Keratinocyte (primary cell): ENCODE results near the gene GPC5. TPM values are rescaled to one million over a fixed set of nuclear protein-coding genes. Genes with fewer than 3 reads are reported as not detected.

Source experiments
- DNase-seq: peaks from one replicate; pipeline ENCODE4 v3.0.0-alpha.2; 2011; ENCODE audit warnings: low read depth, missing footprints, low spot score
- FAIRE-seq: peaks from 2 replicates; lab custom pipeline; 2011; peaks lifted over from hg19 to GRCh38; lab: Jason Lieb, UNC
- H2AFZ ChIP-seq: 2 replicates; pipeline ENCODE4 v1.6.0; 2012; ENCODE audit warnings: low read length, control low read depth, inconsistent platforms; ENCODE audit not compliant: control insufficient read depth
- H3K27ac ChIP-seq: 2 replicates; pipeline ENCODE4 v1.5.1; 2011; ENCODE audit warnings: low read length; ENCODE audit not compliant: control insufficient read depth, insufficient read depth
- H3K27me3 ChIP-seq: 3 replicates; pipeline ENCODE4 v1.6.0; 2011; ENCODE audit warnings: low read length; ENCODE audit not compliant: control insufficient read depth, insufficient read depth; ENCODE audit errors: extremely low read depth
- H3K36me3 ChIP-seq, 2 experiments: 2 replicates in 1 of 2; 3 replicates in 1 of 2; pipeline ENCODE4 v1.5.1; 2011; ENCODE audit warnings: low read length in 2 of 2, mild to moderate bottlenecking in 1 of 2; ENCODE audit not compliant: control insufficient read depth in 2 of 2, insufficient read depth in 2 of 2; ENCODE audit errors: extremely low read depth in 1 of 2
- H3K4me1 ChIP-seq: 3 replicates; pipeline ENCODE4 v1.5.1; 2011; ENCODE audit warnings: low read length; ENCODE audit not compliant: control insufficient read depth, insufficient read depth; ENCODE audit errors: extremely low read depth
- H3K4me2 ChIP-seq: 3 replicates; pipeline ENCODE4 v1.6.0; 2011; ENCODE audit warnings: low read depth, low read length; ENCODE audit not compliant: control insufficient read depth, insufficient read depth; ENCODE audit errors: extremely low read depth
- H3K4me3 ChIP-seq, 3 experiments: fragments of 200-600 bp in 1 of 3; sonication (generic) in 1 of 3; 2 replicates in 2 of 3; 3 replicates in 1 of 3; pipeline ENCODE4 v1.5.1; 2011 to 2016; ENCODE audit warnings: low read length in 3 of 3, mild to moderate bottlenecking in 3 of 3, control low read depth in 2 of 3, inconsistent platforms in 1 of 3, low read depth in 1 of 3, mixed read lengths in 1 of 3, mixed run types in 1 of 3, moderate library complexity in 1 of 3; ENCODE audit not compliant: control insufficient read depth in 2 of 3, insufficient read depth in 2 of 3; ENCODE audit errors: extremely low read depth in 1 of 3
- H3K79me2 ChIP-seq: 2 replicates; pipeline ENCODE4 v1.6.0; 2012; ENCODE audit warnings: low read length; ENCODE audit not compliant: control insufficient read depth, insufficient read depth
- H3K9ac ChIP-seq: 3 replicates; pipeline ENCODE4 v1.6.0; 2011; ENCODE audit warnings: low read length; ENCODE audit not compliant: control insufficient read depth, insufficient read depth; ENCODE audit errors: extremely low read depth
- H3K9me1 ChIP-seq: 3 replicates; pipeline ENCODE4 v1.6.0; 2011; ENCODE audit warnings: low read length; ENCODE audit not compliant: control insufficient read depth, insufficient read depth; ENCODE audit errors: extremely low read depth
- H3K9me3 ChIP-seq: 2 replicates; pipeline ENCODE4 v1.5.1; 2012; ENCODE audit warnings: low read depth, low read length; ENCODE audit not compliant: control insufficient read depth
- H4K20me1 ChIP-seq: 3 replicates; pipeline ENCODE4 v1.6.0; 2011; ENCODE audit warnings: low read length; ENCODE audit not compliant: control insufficient read depth, insufficient read depth; ENCODE audit errors: extremely low read depth
- EZH2 ChIP-seq: IDR thresholded peaks from one replicate; pipeline ENCODE4 v1.6.1; 2012; ENCODE audit warnings: inconsistent platforms, mild to moderate bottlenecking, low read length, moderate library complexity
- dilution Hi-C: fragments of 300-500 bp; cut with MboI; formaldehyde crosslinking; loops from one replicate; pipeline ENCODE4 v1.7.0; 2020; ENCODE audit warnings: low sequenced_read_pairs; ENCODE audit not compliant: extremely low pct_ligation_motif_present
- polyA plus RNA-seq, 5 experiments: library from polyadenylated mRNA; depleted of rRNA in 3 of 5; stranded (reverse) in 3 of 5; stranded (forward) in 1 of 5; unstranded in 1 of 5; fragments of >200 nt; gene quantifications; 1 replicate in 1 of 5; 2 replicates in 3 of 5; 3 replicates in 1 of 5; pipeline versions ENCODE4 v1.2.1 to v1.2.3, GENCODE V29; 2011 to 2012; ENCODE audit warnings: missing spikeins in 2 of 5, low read depth in 1 of 5, low replicate concordance in 1 of 5
- TF ChIP-seq, protein P1 (sequence below), 3 experiments: IDR thresholded peaks in 1 of 3; conservative IDR thresholded peaks in 1 of 3; optimal IDR thresholded peaks in 1 of 3; 2 replicates in 2 of 3; 3 replicates in 1 of 3; pipeline versions ENCODE3 to v1.5.1; 2011; ENCODE audit warnings: low read length in 3 of 3, mild to moderate bottlenecking in 3 of 3, moderate library complexity in 2 of 3, control low read depth in 1 of 3, inconsistent platforms in 1 of 3; ENCODE audit not compliant: insufficient read depth in 2 of 3; ENCODE audit errors: extremely low read depth in 1 of 3

The GPC5 gene
- polyA plus RNA-seq, 1 donor (not counting 4 experiments of a cell fraction or from before 2014, with no cell fraction given), result 0.10 TPM

DNA sequence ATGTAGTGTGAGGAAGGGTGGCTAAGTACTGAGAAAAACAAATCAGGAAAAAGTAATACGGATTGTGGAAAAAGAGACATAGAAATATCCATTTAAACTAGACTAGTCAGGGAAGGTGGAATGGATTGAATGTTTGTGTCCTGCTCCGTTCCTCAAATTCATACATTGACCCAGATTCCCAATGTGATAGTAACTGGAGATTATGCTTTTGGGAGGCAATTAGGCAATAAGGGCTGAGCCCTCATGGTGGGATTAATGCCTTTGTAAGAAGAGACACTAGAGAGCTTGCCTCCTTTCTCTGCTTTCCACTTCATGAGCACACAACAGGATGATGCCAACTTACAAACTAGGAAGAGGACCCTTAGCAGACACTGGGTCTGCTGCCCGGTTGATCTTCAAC is 1063.0 kb downstream of the GPC5 start:
- no peaks in the 10 kb centered on the region for H4K20me1 ChIP-seq
- H3K79me2 ChIP-seq, result no peaks in the 10 kb centered on the region
- no peak overlapping the region for H3K27ac ChIP-seq
- H3K9me1 ChIP-seq, result no peaks in the 10 kb centered on the region
- no peak overlapping the region for H3K4me2 ChIP-seq
- H3K9ac ChIP-seq, result no peak overlapping the region
- no peaks in the 10 kb centered on the region for H3K9me3 ChIP-seq
- DNase-seq (no peak), FAIRE-seq (no peak)
- dilution Hi-C loops, result no loop called here
- H3K4me3 ChIP-seq, result no peak overlapping the region
- H2AFZ ChIP-seq, result no peak overlapping the region
- H3K27me3 ChIP-seq, result no peaks in the 10 kb centered on the region
- H3K4me1 ChIP-seq, result no peaks in the 10 kb centered on the region
- no peaks in the 10 kb centered on the region for H3K36me3 ChIP-seq
- TF ChIP-seq, protein P1, sequence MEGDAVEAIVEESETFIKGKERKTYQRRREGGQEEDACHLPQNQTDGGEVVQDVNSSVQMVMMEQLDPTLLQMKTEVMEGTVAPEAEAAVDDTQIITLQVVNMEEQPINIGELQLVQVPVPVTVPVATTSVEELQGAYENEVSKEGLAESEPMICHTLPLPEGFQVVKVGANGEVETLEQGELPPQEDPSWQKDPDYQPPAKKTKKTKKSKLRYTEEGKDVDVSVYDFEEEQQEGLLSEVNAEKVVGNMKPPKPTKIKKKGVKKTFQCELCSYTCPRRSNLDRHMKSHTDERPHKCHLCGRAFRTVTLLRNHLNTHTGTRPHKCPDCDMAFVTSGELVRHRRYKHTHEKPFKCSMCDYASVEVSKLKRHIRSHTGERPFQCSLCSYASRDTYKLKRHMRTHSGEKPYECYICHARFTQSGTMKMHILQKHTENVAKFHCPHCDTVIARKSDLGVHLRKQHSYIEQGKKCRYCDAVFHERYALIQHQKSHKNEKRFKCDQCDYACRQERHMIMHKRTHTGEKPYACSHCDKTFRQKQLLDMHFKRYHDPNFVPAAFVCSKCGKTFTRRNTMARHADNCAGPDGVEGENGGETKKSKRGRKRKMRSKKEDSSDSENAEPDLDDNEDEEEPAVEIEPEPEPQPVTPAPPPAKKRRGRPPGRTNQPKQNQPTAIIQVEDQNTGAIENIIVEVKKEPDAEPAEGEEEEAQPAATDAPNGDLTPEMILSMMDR (optimal IDR thresholded peaks at IDR 0.05 in 1 of 3, IDR thresholded peaks at IDR 0.05 in 1 of 3, conservative IDR thresholded peaks at IDR 0.05 in 1 of 3; ENCODE audit: extremely low read depth in 1 of 3, insufficient read depth in 2 of 3, low read length in 3 of 3), result no peak
- no peak for TF ChIP-seq EZH2

DNA sequence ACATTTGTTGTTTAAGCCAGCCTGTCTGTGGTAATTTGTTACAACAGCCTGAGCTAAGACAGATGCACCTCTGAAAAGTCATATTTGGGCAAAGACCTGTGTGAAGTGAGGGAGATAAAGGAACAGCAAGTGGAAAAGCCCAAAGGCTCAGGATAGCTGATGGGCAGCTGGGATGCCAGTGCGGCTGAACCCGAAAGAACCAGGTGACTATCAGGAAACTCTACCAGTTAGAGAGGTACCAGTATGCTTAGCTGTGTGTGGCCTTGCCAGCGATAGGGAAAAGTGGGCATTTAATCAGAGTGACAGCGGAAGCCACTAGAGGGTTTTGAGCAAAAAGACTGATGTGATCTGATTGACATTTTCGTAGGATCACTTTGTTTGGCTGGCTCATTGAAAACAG is 1063.4 kb downstream of the GPC5 start:
- TF ChIP-seq EZH2, result no peak
- TF ChIP-seq, protein P1 (optimal IDR thresholded peaks at IDR 0.05 in 1 of 3, IDR thresholded peaks at IDR 0.05 in 1 of 3, conservative IDR thresholded peaks at IDR 0.05 in 1 of 3; ENCODE audit: extremely low read depth in 1 of 3, insufficient read depth in 2 of 3, low read length in 3 of 3), result no peak
- H2AFZ ChIP-seq, result no peak overlapping the region
- no peaks in the 10 kb centered on the region for H4K20me1 ChIP-seq
- H3K4me3 ChIP-seq, result no peak overlapping the region
- H3K9ac ChIP-seq, result no peak overlapping the region
- FAIRE-seq (no peak), DNase-seq (no peak)
- H3K4me2 ChIP-seq, result no peak overlapping the region
- no peaks in the 10 kb centered on the region for H3K27me3 ChIP-seq
- H3K9me3 ChIP-seq, result no peaks in the 10 kb centered on the region
- no peaks in the 10 kb centered on the region for H3K36me3 ChIP-seq
- no peaks in the 10 kb centered on the region for H3K9me1 ChIP-seq
- no peaks in the 10 kb centered on the region for H3K4me1 ChIP-seq
- H3K27ac ChIP-seq, result no peak overlapping the region
- dilution Hi-C loops, result no loop called here
- no peaks in the 10 kb centered on the region for H3K79me2 ChIP-seq
